WTC11 (cell line): ENCODE results near the gene TATDN3. TPM values are rescaled to one million over a fixed set of nuclear protein-coding genes. Genes with fewer than 3 reads are reported as not detected.
A peak's percentile ranks its signal among the peaks of the same experiment; 100 is the strongest.

Experiments
- AFF4 ChIP-seq: sonication (generic); formaldehyde crosslinking; IDR thresholded peaks from 2 replicates; pipeline ENCODE4 v1.8.1; 2023; ENCODE audit warnings: mild to moderate bottlenecking, missing genetic modification reagents, borderline replicate concordance
- AR ChIP-seq: fragments of 250-450 bp; sonication (Bioruptor Pico); IDR thresholded peaks from 2 replicates; pipeline ENCODE4 v1.9.0; 2021; ENCODE audit warnings: mild to moderate bottlenecking
- ESRRA ChIP-seq: sonication (generic); formaldehyde crosslinking; IDR thresholded peaks from 2 replicates; pipeline ENCODE4 v1.8.1; 2022; ENCODE audit warnings: mild to moderate bottlenecking, missing genetic modification reagents, borderline replicate concordance
- FOXP1 ChIP-seq: sonication (generic); formaldehyde crosslinking; IDR thresholded peaks from 2 replicates; pipeline ENCODE4 v1.8.0; 2022; ENCODE audit warnings: missing genetic modification reagents, mild to moderate bottlenecking, moderate library complexity, borderline replicate concordance
- FOXP4 ChIP-seq: sonication (generic); formaldehyde crosslinking; IDR thresholded peaks from 2 replicates; pipeline ENCODE4 v1.8.0; 2022; ENCODE audit warnings: mild to moderate bottlenecking, missing genetic modification reagents
- GABPB1 ChIP-seq: sonication (generic); formaldehyde crosslinking; IDR thresholded peaks from 2 replicates; pipeline ENCODE4 v1.8.1; 2023; ENCODE audit warnings: mild to moderate bottlenecking, missing genetic modification reagents
- IRF1 ChIP-seq: sonication (generic); formaldehyde crosslinking; IDR thresholded peaks from 2 replicates; pipeline ENCODE4 v1.8.0; 2023; ENCODE audit warnings: missing genetic modification reagents
- NFATC4 ChIP-seq: fragments of 250-450 bp; sonication (Bioruptor Pico); IDR thresholded peaks from 2 replicates; pipeline ENCODE4 v1.9.0; 2021; ENCODE audit warnings: mild to moderate bottlenecking
- RORB ChIP-seq: fragments of 250-450 bp; sonication (Bioruptor Pico); IDR thresholded peaks from 2 replicates; pipeline ENCODE4 v1.9.0; 2021; ENCODE audit warnings: mild to moderate bottlenecking
- STAT6 ChIP-seq: sonication (generic); formaldehyde crosslinking; conservative IDR thresholded peaks from 2 replicates; pipeline ENCODE4 v1.8.1; 2023; ENCODE audit warnings: mild to moderate bottlenecking, low read depth, missing genetic modification reagents, moderate library complexity
- TEAD1 ChIP-seq: sonication (generic); formaldehyde crosslinking; IDR thresholded peaks from 2 replicates; pipeline ENCODE4 v1.8.0; 2022; ENCODE audit warnings: mild to moderate bottlenecking, missing genetic modification reagents
- TEAD4 ChIP-seq: sonication (generic); formaldehyde crosslinking; IDR thresholded peaks from 2 replicates; pipeline ENCODE4 v1.8.0; 2022; ENCODE audit warnings: mild to moderate bottlenecking, missing genetic modification reagents
- USF2 ChIP-seq: sonication (generic); formaldehyde crosslinking; IDR thresholded peaks from 2 replicates; pipeline ENCODE4 v1.8.1; 2023; ENCODE audit warnings: mild to moderate bottlenecking, missing genetic modification reagents, moderate library complexity
- ZNF138 ChIP-seq: sonication (generic); formaldehyde crosslinking; conservative IDR thresholded peaks from 2 replicates; pipeline ENCODE4 v1.8.1; 2022; ENCODE audit warnings: mild to moderate bottlenecking, moderate library complexity, missing genetic modification reagents
- ZNF232 ChIP-seq: sonication (generic); formaldehyde crosslinking; IDR thresholded peaks from 2 replicates; pipeline ENCODE4 v1.8.0; 2022; ENCODE audit warnings: mild to moderate bottlenecking, missing genetic modification reagents
- ZNF263 ChIP-seq: sonication (generic); formaldehyde crosslinking; IDR thresholded peaks from 2 replicates; pipeline ENCODE4 v1.8.1; 2022; ENCODE audit warnings: low read depth, mild to moderate bottlenecking, moderate library complexity, missing genetic modification reagents
- ZNF281 ChIP-seq: sonication (generic); formaldehyde crosslinking; IDR thresholded peaks from 2 replicates; pipeline ENCODE4 v1.8.0; 2023; ENCODE audit warnings: mild to moderate bottlenecking, missing genetic modification reagents
- ZNF423 ChIP-seq: fragments of 250-450 bp; sonication (Bioruptor Pico); IDR thresholded peaks from 2 replicates; pipeline ENCODE4 v2.1.2; 2022; ENCODE audit warnings: mild to moderate bottlenecking, moderate library complexity
- ZNF425 ChIP-seq: fragments of 250-450 bp; sonication (Bioruptor Pico); conservative IDR thresholded peaks from 2 replicates; pipeline ENCODE4 v1.9.0; 2021; ENCODE audit warnings: mild to moderate bottlenecking
- total RNA-seq: library from RNA; stranded (reverse); gene quantifications from 3 replicates; pipeline ENCODE4 v1.2.3, GENCODE V29; 2021

TATDN3 gene
- total RNA-seq, 1 experiment from 2014 or later = 19.3 TPM

GRCh38 chr1:212858461-212859265 is 67.0 kb downstream of the TATDN3 start (continued):
- no peak for TF ChIP-seq STAT6 (CRISPR knock-in tag)
- TF ChIP-seq TEAD1 (CRISPR knock-in tag) = no peak
- no peak for TF ChIP-seq NFATC4 (CRISPR knock-in tag)
- TF ChIP-seq TEAD4 = no peak
- TF ChIP-seq AR (CRISPR knock-in tag) = no peak
- TF ChIP-seq ZNF281 = peak; percentile 54; the same call in 1 of the 2 replicates
- 0 out of 2 replicates have a peak, but pooled peaks have one; percentile 1 for TF ChIP-seq ZNF423
- TF ChIP-seq ESRRA (CRISPR knock-in tag) = peak; percentile 13; the same call in 1 of the 2 replicates
- TF ChIP-seq GABPB1 (CRISPR knock-in tag) = no peak; the same call in 1 of the 2 replicates
- no peak for TF ChIP-seq RORB
- TF ChIP-seq ZNF138 (CRISPR knock-in tag) = no peak
- TF ChIP-seq ZNF232 = no peak
- TF ChIP-seq FOXP4 = no peak
- TF ChIP-seq USF2 (CRISPR knock-in tag) = no peak
- TF ChIP-seq IRF1 (CRISPR knock-in tag) = no peak
- no peak for TF ChIP-seq ZNF425 (CRISPR knock-in tag)
- no peak for TF ChIP-seq ZNF263 (CRISPR knock-in tag)
- TF ChIP-seq AFF4 (CRISPR knock-in tag) = no peak
- TF ChIP-seq FOXP1 (CRISPR knock-in tag) = no peak; the same call in 1 of the 2 replicates
